Neuronal stem cell (in vitro differentiated cells): Measurements from ENCODE around the gene INO80.

Experiments used
- DNase-seq: peaks from one replicate; pipeline ENCODE4 v3.0.0-alpha.2; 2013; ENCODE audit warnings: low spot score
- H2AFZ ChIP-seq: one replicate; pipeline ENCODE4 v1.6.1; 2013; ENCODE audit warnings: mild to moderate bottlenecking, low read length, inconsistent platforms
- H2AK5ac ChIP-seq: 2 replicates; pipeline ENCODE4 v1.6.1; 2013; ENCODE audit warnings: low read depth, mild to moderate bottlenecking, inconsistent platforms, low read length, moderate library complexity, mixed read lengths
- H2BK120ac ChIP-seq: 2 replicates; pipeline ENCODE4 v1.6.1; 2013; ENCODE audit warnings: low read depth, mild to moderate bottlenecking, inconsistent platforms, low read length, moderate library complexity, mixed read lengths
- H2BK12ac ChIP-seq: one replicate; pipeline ENCODE4 v1.6.1; 2013; ENCODE audit warnings: low read length, inconsistent platforms
- H2BK15ac ChIP-seq: 2 replicates; pipeline ENCODE4 v1.6.1; 2013; ENCODE audit warnings: mild to moderate bottlenecking, low read length, inconsistent platforms, mixed read lengths
- H2BK5ac ChIP-seq: one replicate; pipeline ENCODE4 v1.6.1; 2013; ENCODE audit warnings: inconsistent platforms, mild to moderate bottlenecking, low read length, moderate library complexity
- H3K14ac ChIP-seq: one replicate; pipeline ENCODE4 v1.6.1; 2013; ENCODE audit warnings: low read length, inconsistent platforms
- H3K18ac ChIP-seq: 2 replicates; pipeline ENCODE4 v1.6.1; 2013; ENCODE audit warnings: low read length, inconsistent platforms
- H3K23ac ChIP-seq: 2 replicates; pipeline ENCODE4 v1.6.1; 2013; ENCODE audit warnings: low read depth, mild to moderate bottlenecking, mixed read lengths, low read length, inconsistent platforms; ENCODE audit not compliant: poor library complexity
- H3K27ac ChIP-seq: replicated peaks from 3 replicates; pipeline ENCODE4 v1.5.1; 2013; ENCODE audit warnings: low read length, inconsistent platforms
- H3K27me3 ChIP-seq, 3 experiments: 2 replicates each; pipeline ENCODE4 v1.6.1; 2013; ENCODE audit warnings: low read length in 3 of 3, mild to moderate bottlenecking in 2 of 3, inconsistent platforms in 1 of 3, low read depth in 1 of 3, mixed read lengths in 1 of 3, moderate library complexity in 1 of 3; ENCODE audit not compliant: control insufficient read depth in 3 of 3, insufficient read depth in 3 of 3
- H3K36me3 ChIP-seq, 2 donors: replicated peaks in 1 of 2; 2 replicates each; pipeline ENCODE4 v1.6.1; 2013; ENCODE audit warnings: low read length in 2 of 2; ENCODE audit not compliant: control insufficient read depth in 2 of 2, insufficient read depth in 2 of 2
- H3K4ac ChIP-seq: 2 replicates; pipeline ENCODE4 v1.6.1; 2013; ENCODE audit warnings: inconsistent platforms, mild to moderate bottlenecking, low read length, moderate library complexity
- H3K4me1 ChIP-seq, 2 donors: 1 replicate in 1 of 2; 2 replicates in 1 of 2; pipeline ENCODE4 v1.6.1; 2013; ENCODE audit warnings: low read length in 2 of 2, low read depth in 1 of 2; ENCODE audit not compliant: control insufficient read depth in 2 of 2, insufficient read depth in 1 of 2
- H3K4me2 ChIP-seq: one replicate; pipeline ENCODE4 v1.6.1; 2013; ENCODE audit warnings: mild to moderate bottlenecking, low read length, inconsistent platforms; ENCODE audit not compliant: insufficient read depth, poor library complexity, severe bottlenecking
- H3K4me3 ChIP-seq, 2 donors: 2 replicates each; pipeline ENCODE4 v1.5.1; 2013; ENCODE audit warnings: low read length in 2 of 2, mild to moderate bottlenecking in 2 of 2, inconsistent platforms in 1 of 2, moderate library complexity in 1 of 2
- H3K79me1 ChIP-seq: one replicate; pipeline ENCODE4 v1.6.1; 2013; ENCODE audit warnings: low read depth, mild to moderate bottlenecking, inconsistent platforms, low read length, moderate library complexity
- H3K9ac ChIP-seq: one replicate; pipeline ENCODE4 v1.6.1; 2013; ENCODE audit warnings: mild to moderate bottlenecking, low read depth, low read length, inconsistent platforms; ENCODE audit not compliant: poor library complexity
- H3K9me3 ChIP-seq, 2 donors: replicated peaks in 1 of 2; 2 replicates each; pipeline versions ENCODE3 to v1.6.1; 2013; ENCODE audit warnings: low read length in 2 of 2, mild to moderate bottlenecking in 2 of 2, inconsistent platforms in 1 of 2, low read depth in 1 of 2, mixed read lengths in 1 of 2, moderate library complexity in 1 of 2; ENCODE audit not compliant: control insufficient read depth in 2 of 2, insufficient read depth in 1 of 2
- H4K8ac ChIP-seq: one replicate; pipeline ENCODE4 v1.6.1; 2013; ENCODE audit warnings: low read depth, mild to moderate bottlenecking, inconsistent platforms, low read length, moderate library complexity
- H4K91ac ChIP-seq: one replicate; pipeline ENCODE4 v1.6.1; 2013; ENCODE audit warnings: low read length, low read depth, mild to moderate bottlenecking, inconsistent platforms; ENCODE audit not compliant: poor library complexity
- WGBS, 2 donors: extraction: QIAGEN DNeasy Blood & Tissue Kit; methylation state at CpG; one replicate each; pipeline ENCODE4 v1.1.7; 2013; ENCODE audit warnings: missing lambda C conversion rate in 2 of 2, mixed read lengths in 1 of 2; ENCODE audit not compliant: insufficient read length in 2 of 2, insufficient replicate concordance in 1 of 2; ENCODE audit errors: extremely low coverage in 2 of 2; 5-methylcytosine and 5-hydroxymethylcytosine counted together

The INO80 gene

DNA sequence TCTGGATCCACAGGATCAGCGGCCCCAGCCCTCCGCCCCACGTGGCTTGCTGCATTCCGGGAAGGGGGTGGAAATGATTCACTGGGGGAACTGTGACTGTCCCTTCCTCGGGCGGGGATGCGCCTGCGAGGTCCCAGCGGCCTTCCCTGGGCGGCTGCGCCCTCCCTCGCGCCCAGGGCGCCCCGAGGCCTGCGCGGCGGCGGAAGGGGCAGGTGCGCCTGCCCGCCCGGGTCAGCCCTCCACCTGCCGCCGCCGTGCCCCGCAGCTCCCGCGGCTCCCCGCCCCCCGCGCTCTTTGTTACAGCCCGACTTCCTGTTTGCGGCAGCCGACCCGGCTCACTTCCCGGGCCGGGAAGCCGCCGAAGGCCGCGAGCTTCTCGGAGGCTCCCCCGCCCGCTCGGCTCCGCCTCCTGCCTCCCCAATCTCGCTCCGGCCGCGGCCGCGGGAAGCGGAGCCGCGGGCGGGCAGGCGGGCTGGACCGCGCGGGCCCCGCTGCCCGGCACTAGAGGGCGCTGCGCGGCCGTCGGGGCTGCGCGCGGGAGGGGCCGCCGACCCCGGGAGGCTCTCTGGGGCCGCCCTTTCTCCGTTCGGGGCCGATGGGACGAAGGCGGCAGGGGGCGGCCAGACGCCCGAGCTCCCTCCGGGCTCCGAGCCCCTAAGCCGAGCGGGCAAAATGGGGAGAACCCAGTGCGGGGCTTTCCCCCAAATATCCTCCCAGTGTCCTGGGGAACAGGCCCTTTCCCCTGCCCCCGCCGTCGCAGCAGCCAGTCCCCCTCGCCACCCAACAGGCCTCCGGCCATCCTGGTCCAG is 174.3 kb downstream of the INO80 start:
- no CpG with 5 or more reads among the region's 92 CpGs for WGBS, 2 donors

DNA sequence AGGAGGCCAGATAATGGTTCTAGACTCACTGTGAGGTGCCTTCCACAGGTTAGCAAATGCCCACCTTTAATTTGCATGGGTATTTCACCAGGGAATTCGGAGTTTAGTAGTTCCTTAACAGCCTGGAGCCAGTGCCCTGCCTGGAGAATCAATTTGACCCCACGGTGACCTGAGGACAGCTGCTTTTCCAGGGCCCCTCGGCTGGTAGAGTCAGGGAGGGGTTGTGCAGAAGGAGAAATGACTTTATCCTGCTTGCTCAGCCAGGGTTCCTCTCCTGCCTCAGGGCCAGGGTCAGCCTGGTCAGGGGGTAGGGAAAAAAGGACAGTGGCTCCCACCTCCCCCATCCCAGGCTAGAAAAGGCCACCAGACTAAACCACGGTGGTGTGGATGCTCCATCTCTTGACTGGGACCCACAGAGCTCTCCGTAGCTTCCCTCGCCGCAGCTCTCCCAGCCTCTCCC is 175.0 kb downstream of the INO80 start:
- peak overlapping the region; percentile 53 to 63 for H3K4me3 ChIP-seq
- DNase-seq, result no peak
- H2BK12ac ChIP-seq, result no peak overlapping the region
- no CpG with 5 or more reads among the region's 7 CpGs for WGBS, 2 donors
- peak overlapping the region; percentile 31 for H2BK5ac ChIP-seq
- no peak overlapping the region for H2BK15ac ChIP-seq
- peaks cover 10% of the 10 kb centered on the region in 2 donors for H3K4me1 ChIP-seq
- H4K91ac ChIP-seq, result peak overlapping the region; percentile 94
- peak overlapping the region; percentile 93 for H3K18ac ChIP-seq
- peak overlapping the region; percentile 30 for H2AK5ac ChIP-seq
- H3K9ac ChIP-seq, result peak overlapping the region; percentile 86
- H3K4ac ChIP-seq, result no peak overlapping the region
- no peaks in the 10 kb centered on the region for H3K9me3 ChIP-seq
- H4K8ac ChIP-seq, result peak overlapping the region; percentile 90
- H3K36me3 ChIP-seq, result no peaks in the 10 kb centered on the region
- H3K4me2 ChIP-seq, result peak overlapping the region; percentile 67
- no peak overlapping the region for H2BK120ac ChIP-seq
- H2AFZ ChIP-seq, result peak overlapping the region; percentile 99
- H3K79me1 ChIP-seq, result no peaks in the 10 kb centered on the region
- peak overlapping the region; percentile 64 for H3K27ac ChIP-seq
- H3K27me3 ChIP-seq, result peaks cover 0 to 4% (median 0%) of the 10 kb centered on the region in 3 experiments
- peak overlapping the region; percentile 30 for H3K23ac ChIP-seq
- peak overlapping the region; percentile 50 for H3K14ac ChIP-seq

More for the DNA sequence above, 174.3 kb downstream of the INO80 start:
- Histone ChIP-seq H2BK120ac (no peak overlapping the region), H3K79me1 (no peaks in the 10 kb centered on the region), H2BK15ac (peak overlapping the region; percentile 31), H2AFZ (peak overlapping the region; percentile 99), H3K4me2 (peak overlapping the region; percentile 67), H3K4ac (no peak overlapping the region), H4K8ac (peak overlapping the region; percentile 90), H3K9ac (peak overlapping the region; percentile 86), H3K14ac (peak overlapping the region; percentile 50), H3K27ac (peak overlapping the region; percentile 64), H3K4me3 (peak overlapping the region; percentile 53 to 63), H3K27me3 (peaks cover 0 to 4% (median 0%) of the 10 kb centered on the region in 3 experiments), H2BK5ac (peak overlapping the region; percentile 31), H4K91ac (peak overlapping the region; percentile 94), H3K23ac (peak overlapping the region; percentile 30), H3K4me1 (peaks cover 10% of the 10 kb centered on the region in 2 donors), H3K9me3 (no peaks in the 10 kb centered on the region), H3K18ac (peak overlapping the region; percentile 93), H2AK5ac (peak overlapping the region; percentile 12), H3K36me3 (no peaks in the 10 kb centered on the region), H2BK12ac (no peak overlapping the region)
- DNase-seq, result peak; percentile 82

DNA sequence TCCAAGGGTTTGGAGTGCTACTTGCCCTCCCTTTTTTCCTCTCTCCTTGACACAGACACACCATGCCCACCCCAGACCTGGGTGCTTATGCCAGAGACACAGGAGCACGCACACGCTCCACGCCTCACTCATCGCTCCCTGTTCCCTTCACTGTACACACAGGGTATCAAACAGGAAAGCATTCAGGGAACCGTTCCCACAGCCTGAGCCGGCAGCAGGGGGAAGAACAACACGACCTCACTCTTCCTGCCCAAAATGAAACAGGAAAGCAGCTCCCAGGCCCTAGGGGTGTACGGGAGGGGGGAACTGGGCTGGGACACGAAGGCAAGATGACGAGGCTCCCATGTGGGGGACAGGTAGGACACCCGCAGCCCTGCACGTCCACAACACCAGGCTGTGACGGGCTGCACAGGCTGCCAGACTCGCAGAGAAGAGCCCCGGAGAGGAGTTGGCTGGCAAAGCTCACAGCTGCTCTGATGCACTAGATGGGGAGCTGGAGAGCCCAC is 175.7 kb downstream of the INO80 start:
- Histone ChIP-seq H2AK5ac (peak overlapping the region; percentile 78), H3K4ac (no peak overlapping the region), H2BK12ac (peak overlapping the region; percentile 36), H3K9me3 (no peaks in the 10 kb centered on the region), H4K8ac (no peak overlapping the region), H3K4me2 (no peak overlapping the region), H3K14ac (peak overlapping the region; percentile 3), H3K9ac (peak overlapping the region; percentile 36), H2BK120ac (no peak overlapping the region), H3K36me3 (no peaks in the 10 kb centered on the region), H3K4me3 (peak overlapping the region in 1 of 2 donors; percentile 63), H3K27ac (no peak overlapping the region), H3K23ac (no peak overlapping the region), H3K79me1 (no peaks in the 10 kb centered on the region), H3K27me3 (peaks cover 0 to 4% (median 0%) of the 10 kb centered on the region in 3 experiments), H4K91ac (no peak overlapping the region), H2AFZ (peak overlapping the region; percentile 99), H2BK5ac (no peak overlapping the region), H3K4me1 (peaks cover 10% of the 10 kb centered on the region in 2 donors), H2BK15ac (peak overlapping the region; percentile 92), H3K18ac (peak overlapping the region; percentile 32)
- DNase-seq, result no peak
- no CpG with 5 or more reads among the region's 15 CpGs for WGBS, 2 donors

DNA sequence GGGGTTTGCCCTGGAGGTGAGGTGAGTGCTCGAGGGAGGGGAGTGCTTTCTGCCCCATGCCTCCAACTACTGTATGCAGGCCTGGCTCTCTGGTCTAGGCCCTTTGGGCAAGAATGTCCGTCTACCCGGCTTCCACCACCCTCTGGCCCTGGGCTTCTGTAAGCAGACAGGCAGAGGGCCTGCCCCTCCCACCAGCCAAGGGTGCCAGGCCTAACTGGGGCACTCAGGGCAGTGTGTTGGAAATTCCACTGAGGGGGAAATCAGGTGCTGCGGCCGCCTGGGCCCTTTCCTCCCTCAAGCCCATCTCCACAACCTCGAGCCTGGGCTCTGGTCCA is 177.6 kb downstream of the INO80 start:
- Histone ChIP-seq H3K79me1 (no peaks in the 10 kb centered on the region), H4K8ac (no peak overlapping the region), H3K9ac (peak overlapping the region; percentile 0), H4K91ac (no peak overlapping the region), H2AK5ac (peak overlapping the region; percentile 44), H3K27me3 (peaks cover 0 to 6% (median 0%) of the 10 kb centered on the region in 3 experiments), H3K14ac (no peak overlapping the region), H2BK12ac (no peak overlapping the region), H3K4me1 (peaks cover 10% of the 10 kb centered on the region in 2 donors), H3K4ac (no peak overlapping the region), H2BK120ac (no peak overlapping the region), H3K18ac (peak overlapping the region; percentile 11), H2BK5ac (no peak overlapping the region), H3K9me3 (no peaks in the 10 kb centered on the region), H3K4me3 (no peak overlapping the region), H3K36me3 (no peaks in the 10 kb centered on the region), H3K27ac (no peak overlapping the region), H3K4me2 (no peak overlapping the region), H2AFZ (no peak overlapping the region), H2BK15ac (no peak overlapping the region), H3K23ac (no peak overlapping the region)
- no CpG with 5 or more reads among the region's 6 CpGs for WGBS, 2 donors
- DNase-seq, result no peak
